ENCODE data around the gene FYN. TPM values are rescaled to one million over a fixed set of nuclear protein-coding genes. Genes with fewer than 3 reads are reported as not detected.
A peak's percentile ranks its signal among the peaks of the same experiment; 100 is the strongest.
"Not testable (repeated sequence)": the region's sequence is repeated elsewhere in the genome, so short reads cannot be mapped to it uniquely, and the experiment has no call there.

The FYN gene
- total and polyA plus RNA-seq, 2 experiments from 2014 or later = 95.7 to 104 TPM

GRCh38 chr6:111683157-111683556, 190.1 kb downstream of the FYN start:
- no peak for DNase-seq (ENCODE audit: low read depth in 1 of 2, low spot score in 1 of 2)
- Histone ChIP-seq H3K27me3 (no peaks in the 10 kb centered on the region), H3K9me3 (ENCODE audit: low read depth) (no peaks in the 10 kb centered on the region), H3K27ac (no peak overlapping the region), H3K4me1 (ENCODE audit: low read depth) (no peaks in the 10 kb centered on the region), H3K36me3 (no peaks in the 10 kb centered on the region), H3K4me3 (no peak overlapping the region)
- no peak for TF ChIP-seq CTCF (IDR thresholded peaks at IDR 0.05; ENCODE audit: low read depth, low read length)

GRCh38 chr6:111681860-111682259, 191.4 kb downstream of the FYN start:
- TF ChIP-seq CTCF (IDR thresholded peaks at IDR 0.05; ENCODE audit: low read depth, low read length) = no peak
- Histone ChIP-seq H3K4me1 (ENCODE audit: low read depth) (no peaks in the 10 kb centered on the region), H3K36me3 (no peaks in the 10 kb centered on the region), H3K27me3 (no peaks in the 10 kb centered on the region), H3K4me3 (no peak overlapping the region), H3K27ac (no peak overlapping the region), H3K9me3 (ENCODE audit: low read depth) (no peaks in the 10 kb centered on the region)
- DNase-seq (ENCODE audit: low read depth in 1 of 2, low spot score in 1 of 2) = no peak

GRCh38 chr6:111680811-111681609, 192.2 kb downstream of the FYN start:
- not testable (repeated sequence) for DNase-seq (ENCODE audit: low read depth in 1 of 2, low spot score in 1 of 2); H3K9me3 ChIP-seq (ENCODE audit: low read depth); H3K27me3 ChIP-seq; H3K4me1 ChIP-seq (ENCODE audit: low read depth); H3K27ac ChIP-seq; H3K36me3 ChIP-seq; H3K4me3 ChIP-seq

- H3K27ac ChIP-seq = no peak overlapping the region
- no peaks in the 10 kb centered on the region for H3K9me3 ChIP-seq (ENCODE audit: low read depth)
- no peaks in the 10 kb centered on the region for H3K27me3 ChIP-seq
- H3K36me3 ChIP-seq = no peaks in the 10 kb centered on the region
- no peak for TF ChIP-seq CTCF (IDR thresholded peaks at IDR 0.05; ENCODE audit: low read depth, low read length)
- H3K4me1 ChIP-seq (ENCODE audit: low read depth) = no peaks in the 10 kb centered on the region
- no peak overlapping the region for H3K4me3 ChIP-seq
- DNase-seq (ENCODE audit: low read depth in 1 of 2, low spot score in 1 of 2) = peak in 1 of 2 donors; percentile 38
Observed at GRCh38 chr6:111680015-111680712, 193.1 kb downstream of the FYN start.

GRCh38 chr6:111679126-111679858, 194.0 kb downstream of the FYN start:
- DNase-seq (ENCODE audit: low read depth in 1 of 2, low spot score in 1 of 2) = no peak
- H3K9me3 ChIP-seq (ENCODE audit: low read depth) = no peaks in the 10 kb centered on the region
- no peaks in the 10 kb centered on the region for H3K27me3 ChIP-seq
- no peaks in the 10 kb centered on the region for H3K4me1 ChIP-seq (ENCODE audit: low read depth)
- no peaks in the 10 kb centered on the region for H3K36me3 ChIP-seq
- no peak overlapping the region for H3K27ac ChIP-seq
- no peak for TF ChIP-seq CTCF (IDR thresholded peaks at IDR 0.05; ENCODE audit: low read depth, low read length)
- H3K4me3 ChIP-seq = no peak overlapping the region

Measured in cardiac muscle cell (in vitro differentiated cells and primary cell).